ENCODE results near the gene SLC30A1. TPM values are rescaled to one million over a fixed set of nuclear protein-coding genes. Genes with fewer than 3 reads are reported as not detected.

SLC30A1 gene
- total and polyA plus RNA-seq, 2 of the 13 experiments (the other 11 are each of a cell fraction or from before 2014, with no cell fraction given): 5.9 to 24.4 TPM

- TF ChIP-seq FOSL2 (CRISPR knock-in tag; IDR thresholded peaks at IDR 0.05) (peak; percentile 64), TEAD3 (CRISPR knock-in tag; optimal IDR thresholded peaks at IDR 0.05; ENCODE audit: borderline replicate concordance) (peak; percentile 78), ZNF414 (CRISPR knock-in tag; IDR thresholded peaks at IDR 0.05) (no peak), ZNF776 (CRISPR knock-in tag; IDR thresholded peaks at IDR 0.05) (no peak), ZNF616 (CRISPR knock-in tag; IDR thresholded peaks at IDR 0.05; ENCODE audit: low read depth) (no peak), SALL1 (CRISPR knock-in tag; IDR thresholded peaks at IDR 0.05) (peak; percentile 29; the same call in 1 of the 2 replicates), ATF2 (CRISPR knock-in tag; IDR thresholded peaks at IDR 0.05) (no peak), ZZZ3 (CRISPR knock-in tag; IDR thresholded peaks at IDR 0.05; ENCODE audit: borderline replicate concordance) (no peak)
Observed at GRCh38 chr1:211551638-211552460, 27.1 kb downstream of the SLC30A1 start (continued).

DNA sequence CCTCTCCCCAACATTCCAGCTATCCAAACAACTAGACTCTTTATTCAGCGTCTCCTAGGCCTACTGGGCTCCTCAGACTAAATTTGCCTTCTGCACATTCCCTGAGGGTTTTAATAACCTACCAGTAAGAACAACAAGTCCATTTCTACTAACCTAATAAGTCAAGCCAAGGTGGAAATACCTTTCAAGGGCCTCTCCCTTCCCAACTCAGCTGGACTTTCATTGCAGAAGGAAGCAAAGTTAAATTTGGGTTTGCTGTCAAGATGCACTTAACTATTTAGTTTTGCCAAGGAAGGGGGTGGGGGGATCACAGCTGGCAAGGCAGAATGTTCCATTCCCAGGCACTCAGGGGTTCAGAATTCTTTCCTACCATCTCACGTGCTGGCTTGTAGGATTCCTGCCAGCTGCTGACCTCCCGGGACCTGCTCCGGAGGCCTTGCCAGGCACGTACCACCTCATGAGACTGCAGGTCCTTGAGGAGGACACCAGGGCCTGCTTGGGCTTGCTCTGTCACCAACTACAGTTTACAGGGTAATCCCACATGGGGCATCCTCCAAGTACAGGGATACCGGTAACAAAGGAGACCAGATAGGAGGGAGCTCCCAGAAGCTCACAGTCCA, 29.8 kb downstream of the SLC30A1 start:
- WGBS (ENCODE audit: low lambda C conversion rate): 0% methylated on average over 1 of the region's 6 CpGs
- H3K9me3 ChIP-seq (ENCODE audit: low read length): no peaks in the 10 kb centered on the region
- BruUV-seq (replicated peaks): no TSS peak
- CTCF ChIA-PET (ENCODE audit: low intra/inter-chr PET ratio, low total read pairs): no interaction called here
- peaks cover 36% of the 10 kb centered on the region for H3K4me1 ChIP-seq (ENCODE audit: insufficient read depth, low read length)
- H3K9ac ChIP-seq (ENCODE audit: insufficient read depth, low read depth, low read length): no peak overlapping the region
- ATAC-seq: no peak
- in situ Hi-C loops (cut with HindIII; ENCODE audit: extremely low pct_ligation_motif_present, low pct_unique_long_range_greater_than_20kb): no loop called here
- peaks cover 0 to 24% of the 10 kb centered on the region in 2 experiments; a peak in 2 of 5 replicates for H3K27me3 ChIP-seq (ENCODE audit: control insufficient read depth in 1 of 2, insufficient read depth in 2 of 2, low read length in 2 of 2)
- H3K36me3 ChIP-seq (replicated peaks in 1 of 2; ENCODE audit: control insufficient read depth in 1 of 2, insufficient read depth in 2 of 2, low read length in 2 of 2): no peaks in the 10 kb centered on the region
- POLR2A ChIA-PET: no interaction called here
- H3K79me2 ChIP-seq (ENCODE audit: insufficient read depth, low read length): no peaks in the 10 kb centered on the region
- intact Hi-C loops (cut with micrococcal nuclease; ENCODE audit: unreplicated experiment): no loop called here
- H3K27ac ChIP-seq (ENCODE audit: extremely low read length, insufficient read depth, low read length): no peak overlapping the region
- no peaks in the 10 kb centered on the region for H4K20me1 ChIP-seq (ENCODE audit: insufficient read depth, low read length)
- H3K4me3 ChIP-seq (replicated peaks in 1 of 3; ENCODE audit: insufficient read depth in 1 of 3, low read depth in 2 of 3, low read length in 3 of 3): no peak overlapping the region
- H3K4me2 ChIP-seq (ENCODE audit: low read depth, low read length): peak overlapping the region; percentile 57; the same call in 1 of the 2 replicates
- no peak for DNase-seq (ENCODE audit: low spot score)
- no peak overlapping the region for H2AFZ ChIP-seq (ENCODE audit: low read length)
- FAIRE-seq: no peak
- TF ChIP-seq ZSCAN29 (CRISPR knock-in tag; conservative IDR thresholded peaks at IDR 0.05) (no peak), RNF219 (CRISPR knock-in tag; IDR thresholded peaks at IDR 0.05) (no peak), ZFP1 (CRISPR knock-in tag; IDR thresholded peaks at IDR 0.05) (no peak), ZNF142 (CRISPR knock-in tag; IDR thresholded peaks at IDR 0.05) (no peak)

Measured in HepG2 (cell line).